MM.1S (cell line): ENCODE data around the gene MAD1L1.

ENCODE experiments used
- DNase-seq: peaks from one replicate; pipeline ENCODE4 v3.0.0-alpha.2; 2015
- H2AFZ ChIP-seq: fragments of 300-600 bp; sonication (generic); 2 replicates; pipeline ENCODE4 v1.6.0; 2016; ENCODE audit warnings: antibody characterized with exemption, low read length
- H3F3A ChIP-seq: fragments of 300-600 bp; sonication (generic); 2 replicates; pipeline ENCODE4 v1.6.1; 2016; ENCODE audit warnings: mild to moderate bottlenecking, antibody characterized with exemption, low read length, moderate library complexity, mixed read lengths; ENCODE audit not compliant: insufficient read depth
- H3K27ac ChIP-seq: fragments of 300-600 bp; sonication (generic); 2 replicates; pipeline ENCODE4 v1.5.1; 2016; ENCODE audit warnings: mild to moderate bottlenecking, low read length
- H3K27me3 ChIP-seq: fragments of 300-600 bp; sonication (generic); replicated peaks from 2 replicates; pipeline ENCODE4 v1.6.0; 2016; ENCODE audit warnings: low read length; ENCODE audit not compliant: insufficient read depth
- H3K36me3 ChIP-seq: fragments of 300-600 bp; sonication (generic); replicated peaks from 2 replicates; pipeline ENCODE4 v1.6.1; 2016; ENCODE audit warnings: mild to moderate bottlenecking, low read length, mixed read lengths; ENCODE audit not compliant: insufficient read depth
- H3K4me1 ChIP-seq: fragments of 300-600 bp; sonication (generic); 2 replicates; pipeline ENCODE4 v1.6.1; 2016; ENCODE audit warnings: low read length, mixed read lengths
- H3K4me2 ChIP-seq: fragments of 300-600 bp; sonication (generic); 2 replicates; pipeline ENCODE4 v1.6.0; 2016; ENCODE audit warnings: low read depth, low read length
- H3K4me3 ChIP-seq: fragments of 300-600 bp; sonication (generic); 2 replicates; pipeline ENCODE4 v1.5.1; 2016; ENCODE audit warnings: low read length, mixed read lengths
- H3K79me2 ChIP-seq: fragments of 300-600 bp; sonication (generic); 2 replicates; pipeline ENCODE4 v1.6.1; 2016; ENCODE audit warnings: mixed run types, low read length, mixed read lengths
- H3K9ac ChIP-seq: fragments of 300-600 bp; sonication (generic); 2 replicates; pipeline ENCODE4 v1.6.1; 2016; ENCODE audit warnings: low read length, mixed read lengths
- H3K9me2 ChIP-seq: fragments of 300-600 bp; sonication (generic); replicated peaks from 2 replicates; pipeline ENCODE4 v1.6.1; 2016; ENCODE audit warnings: mild to moderate bottlenecking, low read length, mixed read lengths; ENCODE audit not compliant: insufficient read depth
- H3K9me3 ChIP-seq: fragments of 300-600 bp; sonication (generic); replicated peaks from 2 replicates; pipeline ENCODE4 v1.6.1; 2016; ENCODE audit warnings: mild to moderate bottlenecking, low read length, mixed read lengths; ENCODE audit not compliant: insufficient read depth
- H4K20me1 ChIP-seq: fragments of 300-600 bp; sonication (generic); 2 replicates; pipeline ENCODE4 v1.6.1; 2016; ENCODE audit warnings: mild to moderate bottlenecking, low read length, moderate library complexity, mixed read lengths; ENCODE audit not compliant: insufficient read depth
- EZH2 ChIP-seq: fragments of 300-600 bp; sonication (generic); optimal IDR thresholded peaks from 2 replicates; pipeline ENCODE3; 2017; ENCODE audit warnings: low read depth, mild to moderate bottlenecking, antibody characterized with exemption, low read length, mixed read lengths
- EZH2phosphoT487 ChIP-seq: fragments of 300-600 bp; sonication (generic); IDR thresholded peaks from 2 replicates; pipeline ENCODE4 v1.6.1; 2018; ENCODE audit warnings: antibody characterized with exemption, low read length
- TF ChIP-seq, protein P1 (sequence below): fragments of 300-600 bp; sonication (generic); IDR thresholded peaks from 2 replicates; pipeline ENCODE4 v1.5.1; 2016; ENCODE audit warnings: antibody characterized with exemption, low read length, mixed read lengths

Gene MAD1L1

DNA sequence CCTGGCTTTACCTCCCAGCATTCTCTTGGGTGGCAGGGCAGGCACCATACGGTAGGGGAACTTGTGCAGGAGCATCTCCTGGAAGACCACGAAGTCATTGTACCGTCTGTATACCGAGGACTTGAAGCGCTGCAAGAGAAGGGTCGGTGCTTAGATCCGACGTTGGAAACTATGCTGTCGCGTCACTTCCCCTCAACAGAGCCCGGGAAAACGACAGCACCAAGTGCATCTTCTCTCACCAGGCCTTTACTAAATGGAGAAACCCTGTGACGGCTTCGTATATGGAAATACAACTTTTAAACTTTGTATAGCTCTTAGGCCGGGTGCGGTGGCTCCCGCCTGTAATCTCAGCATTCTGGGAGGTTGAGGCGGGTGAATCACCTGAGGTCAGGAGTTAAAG, 42.4 kb upstream of the MAD1L1 start:
- Histone ChIP-seq H3K4me1 (no peaks in the 10 kb centered on the region), H3K27ac (no peak overlapping the region), H3K9ac (no peak overlapping the region), H4K20me1 (no peaks in the 10 kb centered on the region), H3K79me2 (no peaks in the 10 kb centered on the region), H3K27me3 (no peaks in the 10 kb centered on the region), H3K36me3 (no peaks in the 10 kb centered on the region), H2AFZ (no peak overlapping the region), H3K9me3 (no peaks in the 10 kb centered on the region), H3K4me2 (no peak overlapping the region), H3F3A (no peaks in the 10 kb centered on the region), H3K4me3 (no peak overlapping the region), H3K9me2 (no peaks in the 10 kb centered on the region)
- TF ChIP-seq EZH2 = no peak
- TF ChIP-seq, protein P1, sequence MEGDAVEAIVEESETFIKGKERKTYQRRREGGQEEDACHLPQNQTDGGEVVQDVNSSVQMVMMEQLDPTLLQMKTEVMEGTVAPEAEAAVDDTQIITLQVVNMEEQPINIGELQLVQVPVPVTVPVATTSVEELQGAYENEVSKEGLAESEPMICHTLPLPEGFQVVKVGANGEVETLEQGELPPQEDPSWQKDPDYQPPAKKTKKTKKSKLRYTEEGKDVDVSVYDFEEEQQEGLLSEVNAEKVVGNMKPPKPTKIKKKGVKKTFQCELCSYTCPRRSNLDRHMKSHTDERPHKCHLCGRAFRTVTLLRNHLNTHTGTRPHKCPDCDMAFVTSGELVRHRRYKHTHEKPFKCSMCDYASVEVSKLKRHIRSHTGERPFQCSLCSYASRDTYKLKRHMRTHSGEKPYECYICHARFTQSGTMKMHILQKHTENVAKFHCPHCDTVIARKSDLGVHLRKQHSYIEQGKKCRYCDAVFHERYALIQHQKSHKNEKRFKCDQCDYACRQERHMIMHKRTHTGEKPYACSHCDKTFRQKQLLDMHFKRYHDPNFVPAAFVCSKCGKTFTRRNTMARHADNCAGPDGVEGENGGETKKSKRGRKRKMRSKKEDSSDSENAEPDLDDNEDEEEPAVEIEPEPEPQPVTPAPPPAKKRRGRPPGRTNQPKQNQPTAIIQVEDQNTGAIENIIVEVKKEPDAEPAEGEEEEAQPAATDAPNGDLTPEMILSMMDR = no peak
- TF ChIP-seq EZH2phosphoT487 = no peak
- no peak for DNase-seq

DNA sequence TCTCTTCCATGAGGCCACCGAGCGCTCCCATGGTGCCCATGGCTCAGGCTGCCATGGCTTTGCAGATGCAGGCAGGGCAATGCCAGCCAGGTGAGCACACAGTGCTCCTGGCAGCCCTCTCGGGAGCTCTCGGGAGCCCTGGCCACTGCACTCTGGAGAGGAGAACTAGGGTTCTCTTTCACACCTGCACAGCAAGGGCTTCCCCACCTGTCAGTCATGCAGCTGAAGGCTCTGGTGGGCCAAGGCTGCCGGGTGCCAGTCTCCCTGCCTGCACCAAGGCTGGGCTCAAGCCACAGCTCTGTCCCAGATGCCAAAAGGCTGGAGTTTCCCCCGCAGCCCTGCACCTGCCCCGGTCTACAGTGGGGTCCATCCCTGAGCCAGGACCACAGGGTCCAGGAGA, 41.9 kb upstream of the MAD1L1 start:
- Histone ChIP-seq H3K36me3 (no peaks in the 10 kb centered on the region), H2AFZ (no peak overlapping the region), H3K9me2 (no peaks in the 10 kb centered on the region), H3K4me3 (no peak overlapping the region), H3K9ac (no peak overlapping the region), H3K9me3 (no peaks in the 10 kb centered on the region), H4K20me1 (no peaks in the 10 kb centered on the region), H3K27me3 (no peaks in the 10 kb centered on the region), H3K4me2 (no peak overlapping the region), H3K27ac (no peak overlapping the region), H3F3A (no peaks in the 10 kb centered on the region), H3K4me1 (no peaks in the 10 kb centered on the region), H3K79me2 (no peaks in the 10 kb centered on the region)
- no peak for DNase-seq
- TF ChIP-seq EZH2 (no peak), EZH2phosphoT487 (no peak)
- TF ChIP-seq, protein P1 = no peak

DNA sequence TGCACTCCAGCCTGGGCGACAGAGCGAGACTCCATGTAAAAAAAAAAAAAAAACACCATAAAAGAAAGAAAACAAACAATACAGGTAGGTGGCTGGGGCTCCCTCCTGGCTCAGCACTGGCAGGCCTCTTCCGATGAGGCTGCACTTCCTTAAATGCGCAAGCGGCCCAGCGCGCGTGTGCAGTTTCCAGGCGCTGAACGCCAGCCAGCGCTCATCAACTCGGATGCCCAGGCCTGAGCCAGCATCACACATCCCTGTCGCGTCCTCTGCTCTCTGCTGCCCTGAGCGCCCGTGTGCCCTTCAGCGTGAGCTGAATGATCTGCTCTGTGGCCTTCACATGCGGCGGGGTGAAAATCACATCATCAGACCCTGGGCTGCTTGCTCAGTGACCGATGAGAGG, 41.1 kb upstream of the MAD1L1 start:
- Histone ChIP-seq H3K4me2 (no peak overlapping the region), H3F3A (no peaks in the 10 kb centered on the region), H3K9ac (no peak overlapping the region), H2AFZ (no peak overlapping the region), H3K27me3 (no peaks in the 10 kb centered on the region), H3K36me3 (no peaks in the 10 kb centered on the region), H3K27ac (no peak overlapping the region), H3K4me3 (no peak overlapping the region), H3K9me3 (no peaks in the 10 kb centered on the region), H4K20me1 (no peaks in the 10 kb centered on the region), H3K9me2 (no peaks in the 10 kb centered on the region), H3K79me2 (no peaks in the 10 kb centered on the region), H3K4me1 (no peaks in the 10 kb centered on the region)
- no peak for TF ChIP-seq EZH2phosphoT487
- TF ChIP-seq, protein P1 = no peak
- TF ChIP-seq EZH2 = no peak
- no peak for DNase-seq
